ENCODE measurements around the gene LRP4.

DNA sequence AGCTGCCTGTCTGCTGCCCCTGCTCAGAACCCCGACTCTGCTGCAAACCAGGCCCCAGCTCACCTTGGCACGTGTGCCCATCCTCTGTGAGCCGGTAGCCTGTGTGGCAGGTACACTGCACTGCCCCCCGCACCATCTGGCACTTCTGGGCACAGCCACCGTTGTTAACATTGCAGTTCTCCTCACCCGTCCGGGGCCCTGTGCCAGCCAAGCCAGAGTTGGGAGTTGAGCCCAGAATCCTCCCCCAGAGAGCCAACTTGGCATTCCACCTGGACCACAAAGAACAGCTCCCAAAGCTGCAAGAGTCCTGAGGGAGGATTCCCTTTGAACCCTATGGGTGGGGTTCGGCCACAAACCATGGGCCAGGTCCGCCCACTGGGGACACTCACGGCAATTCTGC is 22.5 kb downstream of the LRP4 start:
- TF ChIP-seq, protein P1, sequence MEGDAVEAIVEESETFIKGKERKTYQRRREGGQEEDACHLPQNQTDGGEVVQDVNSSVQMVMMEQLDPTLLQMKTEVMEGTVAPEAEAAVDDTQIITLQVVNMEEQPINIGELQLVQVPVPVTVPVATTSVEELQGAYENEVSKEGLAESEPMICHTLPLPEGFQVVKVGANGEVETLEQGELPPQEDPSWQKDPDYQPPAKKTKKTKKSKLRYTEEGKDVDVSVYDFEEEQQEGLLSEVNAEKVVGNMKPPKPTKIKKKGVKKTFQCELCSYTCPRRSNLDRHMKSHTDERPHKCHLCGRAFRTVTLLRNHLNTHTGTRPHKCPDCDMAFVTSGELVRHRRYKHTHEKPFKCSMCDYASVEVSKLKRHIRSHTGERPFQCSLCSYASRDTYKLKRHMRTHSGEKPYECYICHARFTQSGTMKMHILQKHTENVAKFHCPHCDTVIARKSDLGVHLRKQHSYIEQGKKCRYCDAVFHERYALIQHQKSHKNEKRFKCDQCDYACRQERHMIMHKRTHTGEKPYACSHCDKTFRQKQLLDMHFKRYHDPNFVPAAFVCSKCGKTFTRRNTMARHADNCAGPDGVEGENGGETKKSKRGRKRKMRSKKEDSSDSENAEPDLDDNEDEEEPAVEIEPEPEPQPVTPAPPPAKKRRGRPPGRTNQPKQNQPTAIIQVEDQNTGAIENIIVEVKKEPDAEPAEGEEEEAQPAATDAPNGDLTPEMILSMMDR (IDR thresholded peaks at IDR 0.05) = no peak
- TF ChIP-seq POLR2AphosphoS5 (IDR thresholded peaks at IDR 0.05) = no peak
- TF ChIP-seq POLR2A (IDR thresholded peaks at IDR 0.05; ENCODE audit: low read depth) = no peak
